Erythroblast (primary cell): ENCODE data around the gene C10orf95.

Source experiments
- GATA1 ChIP-seq: IDR thresholded peaks from 2 replicates; pipeline ENCODE4 v1.6.1; 2011; ENCODE audit warnings: low read depth, mild to moderate bottlenecking, control low read depth, low read length, moderate library complexity
- POLR2A ChIP-seq: IDR thresholded peaks from 2 replicates; pipeline ENCODE4 v1.6.1; 2011; ENCODE audit warnings: mild to moderate bottlenecking, low read length

- TF ChIP-seq GATA1 (no peak), POLR2A (no peak)
Observed at GRCh38 chr10:102437515-102437914, 13.8 kb downstream of the C10orf95 start.
